ENCODE results near the gene PIR.

The PIR gene

DNA sequence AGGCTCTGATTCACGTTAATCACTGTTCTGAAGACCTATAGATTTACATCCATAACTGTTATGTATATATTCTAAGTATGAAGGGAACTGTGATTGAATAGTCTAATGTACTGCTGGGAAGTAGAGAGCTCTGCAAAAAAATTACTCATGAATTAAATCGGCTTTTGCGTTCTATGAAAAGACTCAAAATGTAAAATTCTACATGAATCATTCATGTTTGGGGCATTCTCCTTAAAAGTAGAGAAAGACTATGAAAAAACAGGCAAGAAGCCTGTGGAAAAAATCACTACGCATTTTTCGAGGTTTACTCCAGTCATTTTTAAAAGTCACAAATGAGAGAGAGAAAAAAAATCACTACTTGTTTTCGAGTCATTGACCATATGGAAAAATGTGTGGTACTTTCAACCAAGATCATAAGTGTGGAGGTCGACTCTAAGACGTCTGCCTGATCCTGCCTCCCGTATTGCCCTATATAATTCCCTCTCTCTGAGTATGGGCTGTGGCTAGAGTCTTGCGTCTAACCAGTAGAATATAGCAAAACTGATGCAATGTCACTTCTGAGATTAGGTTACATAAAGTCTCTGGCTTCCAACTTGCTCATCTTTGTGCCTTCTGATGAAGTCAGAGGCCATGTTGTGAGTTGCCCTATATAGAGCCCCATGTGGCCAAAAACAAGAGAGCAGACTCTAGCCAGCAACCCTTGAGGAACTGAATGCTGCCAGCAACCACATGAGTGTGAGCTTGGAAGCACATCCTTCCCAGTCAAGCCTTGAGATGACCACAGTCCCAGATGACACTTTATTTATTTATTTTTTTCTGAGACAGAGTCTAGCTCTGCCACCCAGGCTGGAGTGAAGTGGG, 76.8 kb downstream of the PIR start:
- no peak for DNase-seq

DNA sequence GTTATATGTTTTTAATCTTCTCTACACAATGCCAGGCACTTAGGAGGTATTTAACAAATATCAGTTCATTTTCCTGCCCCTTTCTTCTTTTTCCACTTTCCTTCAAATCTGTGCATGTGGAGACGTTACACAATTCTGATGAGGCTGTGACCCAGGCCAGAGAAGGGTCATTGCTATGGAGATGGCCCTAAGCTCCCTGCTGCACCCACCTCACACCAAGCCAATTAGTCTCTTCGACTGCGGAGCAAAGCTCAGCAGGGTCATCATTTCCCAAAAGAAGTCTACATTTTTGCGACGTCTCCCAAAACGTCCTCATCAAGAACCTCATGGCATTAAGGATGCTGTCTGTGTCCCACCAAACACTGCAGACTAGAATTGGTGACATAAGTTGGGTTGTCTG, 80.0 kb downstream of the PIR start:
- no peak for DNase-seq

DNA sequence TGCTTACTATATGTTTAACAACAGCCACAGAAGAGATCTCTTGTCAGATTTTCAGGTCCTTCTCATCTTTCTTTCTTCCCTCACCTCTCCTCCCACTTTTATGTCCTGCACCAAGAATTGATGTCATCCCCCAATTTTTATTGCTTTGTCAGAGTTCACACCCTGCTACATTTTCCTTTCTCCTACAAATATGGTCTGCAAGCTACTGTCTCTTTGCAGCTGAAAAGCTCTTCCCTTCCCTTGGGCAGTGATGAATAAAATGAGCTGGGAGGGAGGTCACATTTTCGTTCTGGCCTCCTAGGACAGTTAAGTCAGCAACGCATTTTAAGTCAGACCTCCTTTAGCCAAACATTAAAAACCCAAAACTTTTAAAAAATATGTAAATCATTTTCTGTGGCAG, 82.2 kb downstream of the PIR start:
- DNase-seq = no peak

- no peak for DNase-seq
Observed at GRCh38 chrX:15410430-15410829, 82.7 kb downstream of the PIR start.

DNA sequence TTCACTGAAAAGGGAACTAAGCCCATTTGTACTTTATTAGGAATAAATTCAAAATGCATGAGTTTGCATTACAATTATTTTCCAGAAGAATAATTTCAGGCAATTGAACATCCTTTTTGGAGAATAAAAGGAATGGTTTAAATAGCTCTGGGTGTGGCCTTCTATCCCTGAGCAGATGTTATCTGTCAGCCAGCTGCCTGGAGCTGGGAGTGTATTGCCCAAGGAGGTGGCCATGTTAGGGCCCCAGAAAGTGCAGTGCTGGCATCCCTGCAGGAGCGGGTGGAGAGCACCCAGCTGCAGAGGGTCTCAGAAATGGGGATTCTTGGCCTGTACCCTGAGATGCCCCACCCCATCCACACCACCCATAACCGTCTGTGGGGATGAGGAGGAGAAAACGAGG, 87.3 kb downstream of the PIR start:
- no peak for DNase-seq

DNA sequence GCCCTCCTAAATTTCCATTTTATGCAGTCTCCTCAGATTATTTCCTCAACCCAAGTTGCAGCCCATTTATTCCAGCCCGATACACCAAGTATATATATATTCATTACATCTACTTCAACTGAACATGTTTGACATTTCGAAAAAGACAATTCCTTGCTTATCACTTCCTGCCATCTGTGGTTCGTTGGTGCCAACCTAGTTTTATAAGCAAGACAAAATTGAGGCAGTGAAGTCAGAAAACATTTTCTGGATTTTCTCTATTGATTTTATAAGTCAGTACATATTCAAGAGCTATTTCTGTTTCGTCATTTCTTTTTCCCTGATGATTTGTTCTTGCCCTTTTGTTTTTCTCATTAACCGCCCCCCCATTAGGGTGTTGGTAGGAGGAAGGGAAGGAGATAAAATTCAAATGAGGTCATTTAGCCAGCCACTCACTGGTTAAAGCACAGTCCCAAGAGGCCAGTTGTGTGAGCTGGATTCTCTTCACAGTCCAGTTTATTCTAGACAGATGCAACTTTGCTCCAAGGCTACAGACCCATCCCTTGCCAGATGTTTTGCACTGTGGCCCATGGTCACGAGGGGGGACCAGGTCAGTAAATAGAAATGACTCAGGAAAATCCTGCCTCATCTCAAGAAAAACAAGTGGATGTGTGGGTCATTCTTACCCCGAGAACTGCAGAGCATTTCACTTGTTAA, 88.6 kb downstream of the PIR start:
- DNase-seq = no peak

- DNase-seq = no peak
Observed at GRCh38 chrX:15401378-15401777, 91.8 kb downstream of the PIR start.

DNA sequence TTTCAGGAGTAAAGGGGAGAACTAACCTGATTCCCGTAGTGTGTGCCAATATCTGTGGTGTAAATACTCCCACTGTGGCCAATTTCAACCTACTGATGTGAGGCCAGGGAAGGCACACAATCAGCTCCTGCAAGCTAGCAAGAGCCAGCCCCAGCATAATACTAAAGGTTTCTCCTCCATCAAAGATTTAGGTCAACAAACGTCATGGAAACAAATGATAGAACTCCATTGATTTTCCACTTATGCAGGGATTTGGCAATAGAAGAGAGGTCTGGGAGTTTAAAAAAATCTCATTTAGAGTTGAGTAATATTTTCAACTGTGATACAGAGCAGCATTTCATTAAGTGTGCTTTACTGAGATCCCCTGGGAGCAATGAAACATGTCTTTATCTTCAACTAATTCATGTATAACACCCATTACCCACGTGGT, 93.2 kb downstream of the PIR start:
- no peak for DNase-seq

DNA sequence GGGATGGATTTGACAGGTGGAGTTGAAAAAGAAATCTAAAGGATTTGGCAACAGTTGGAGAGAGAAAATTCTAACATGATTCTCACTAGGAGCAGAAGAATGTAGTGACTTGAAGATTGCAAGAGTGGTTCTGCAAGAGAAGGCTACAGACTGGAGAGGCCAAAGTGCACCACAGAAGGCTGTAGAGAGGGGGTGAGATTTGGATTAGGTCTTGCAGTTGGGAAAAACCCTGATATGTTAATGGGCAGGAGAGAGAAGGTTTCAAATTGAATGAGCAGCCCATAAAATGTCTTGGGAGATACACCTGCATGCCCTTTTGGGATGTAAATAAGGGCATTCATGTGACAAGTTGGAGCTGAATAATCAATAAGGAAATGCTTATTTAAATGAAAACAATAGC, 94.3 kb downstream of the PIR start:
- no peak for DNase-seq

GRCh38 chrX:15395789-15396188, 97.3 kb downstream of the PIR start:
- DNase-seq = no peak

DNA sequence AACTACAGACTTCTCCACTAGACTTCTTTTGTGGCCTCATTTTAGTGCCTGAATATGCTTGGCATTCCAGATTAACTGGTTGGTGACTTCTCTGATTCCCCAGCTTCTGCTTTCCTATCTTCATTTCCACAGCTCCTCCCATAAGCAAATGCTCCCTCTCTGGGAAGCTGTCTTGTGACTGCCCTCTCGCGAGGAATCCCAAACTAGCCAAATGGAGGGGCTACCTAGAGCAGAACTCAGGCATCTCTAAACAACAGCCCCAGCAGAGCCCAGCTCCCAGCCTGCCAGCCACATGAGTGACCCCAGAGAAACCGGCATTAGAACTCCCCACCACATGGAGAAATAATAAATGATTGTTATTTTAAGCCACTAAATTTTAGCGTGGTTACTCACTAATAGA, 101.3 kb downstream of the PIR start:
- DNase-seq = no peak

DNA sequence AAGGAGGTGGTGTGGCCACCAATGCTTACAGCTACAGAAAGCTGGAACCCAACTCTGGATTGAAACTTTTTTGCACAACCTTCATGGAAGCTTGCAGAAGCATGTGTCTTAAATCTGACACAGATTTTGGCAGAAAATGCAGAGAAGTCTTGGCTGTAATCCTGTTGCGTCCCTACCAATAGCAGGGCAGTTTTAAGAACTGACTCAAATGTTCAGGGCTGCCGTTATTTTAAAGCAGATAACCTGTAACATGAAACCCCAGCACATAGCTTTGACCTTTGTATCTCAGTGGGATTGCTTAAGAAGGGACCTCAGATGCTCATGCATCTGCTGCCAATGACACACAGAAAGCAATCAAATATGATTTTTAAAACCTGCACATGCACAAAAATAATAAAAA, 108.8 kb downstream of the PIR start, which contains the start of gene VEGFD:
Gene VEGFD, minus strand, starts transcription at position 110 of the 400 bp plus-strand sequence. CDS start 467 bp downstream, outside the sequence.
- no peak for DNase-seq

DNA sequence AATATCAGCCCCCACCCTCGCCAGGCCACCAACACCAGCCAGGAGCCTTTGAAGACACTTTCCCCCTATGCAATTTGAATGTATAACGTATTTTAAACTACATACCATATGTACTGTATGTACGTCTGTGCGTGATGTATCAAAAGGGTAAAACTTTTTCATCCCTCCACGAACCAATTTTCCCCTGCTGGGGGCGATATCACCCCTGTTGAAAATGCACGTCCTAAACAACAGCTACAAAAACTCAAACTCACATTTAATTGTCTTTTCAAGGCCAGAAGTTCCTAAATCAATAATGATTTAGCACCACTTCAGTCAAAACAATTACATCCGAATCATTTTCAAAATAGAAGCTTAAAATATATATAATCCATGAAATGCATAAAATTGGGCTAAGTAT, 110.3 kb downstream of the PIR start:
- no peak for DNase-seq

GRCh38 chrX:15376956-15377355, 116.2 kb downstream of the PIR start:
- DNase-seq = no peak

DNA sequence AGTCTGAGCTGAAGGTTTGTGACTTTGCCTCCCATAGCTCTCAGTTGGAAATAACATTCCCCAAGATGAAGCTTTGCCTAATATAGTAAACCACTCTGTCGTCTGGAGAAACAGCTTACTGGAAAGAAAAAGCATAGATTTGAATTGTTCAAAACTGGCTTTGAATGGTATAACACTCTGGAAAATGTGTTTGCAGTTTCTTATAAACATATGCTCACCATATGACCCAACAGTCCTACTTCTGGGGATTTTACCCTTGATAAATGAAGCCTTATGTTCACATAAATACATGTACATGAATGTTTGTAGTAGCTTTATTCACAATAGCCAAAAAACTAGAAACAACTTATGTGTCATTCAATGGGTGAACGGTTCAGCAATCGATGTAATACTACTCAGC, 119.2 kb downstream of the PIR start:
- no peak for DNase-seq

GRCh38 chrX:15366506-15367352, 126.4 kb downstream of the PIR start:
- no peak for DNase-seq

DNA sequence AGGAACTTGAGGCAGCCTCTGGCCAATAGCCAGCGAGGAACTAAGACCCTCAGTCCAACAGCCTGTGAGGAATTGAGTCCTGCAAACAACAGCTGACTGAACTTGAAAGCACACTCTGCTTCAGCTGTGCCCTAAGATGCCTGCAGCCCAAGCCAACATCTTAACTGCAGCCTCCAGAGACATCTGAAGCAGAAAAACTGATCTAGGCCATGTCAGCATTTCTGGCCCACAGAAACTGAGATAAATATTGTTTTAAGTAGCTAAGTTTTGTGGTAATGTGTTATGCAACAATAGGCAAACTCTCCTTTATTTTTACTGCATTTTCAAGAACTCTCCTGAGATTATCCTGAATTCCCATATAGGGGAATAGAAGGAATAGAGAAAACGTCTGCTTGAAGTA, 133.4 kb downstream of the PIR start:
- no peak for DNase-seq

DNA sequence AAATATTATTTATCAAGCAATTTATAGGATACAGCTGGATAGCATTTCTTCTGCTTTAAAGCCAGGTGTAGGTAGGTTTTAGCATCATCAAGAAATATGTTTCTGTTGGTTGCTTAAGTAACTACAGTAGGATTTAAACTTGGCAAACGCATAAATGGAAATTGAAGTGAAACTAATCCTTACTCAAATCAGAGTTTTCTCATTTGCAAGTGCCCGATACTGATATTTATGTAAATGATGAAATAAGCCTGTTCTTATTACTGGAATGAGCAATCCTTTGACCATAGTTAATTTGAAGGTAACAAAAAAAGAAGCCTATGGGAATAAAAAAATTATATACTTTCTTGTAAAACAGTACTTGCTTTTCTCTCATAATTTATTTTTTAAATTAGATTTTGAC, 134.6 kb downstream of the PIR start:
- no peak for DNase-seq

DNA sequence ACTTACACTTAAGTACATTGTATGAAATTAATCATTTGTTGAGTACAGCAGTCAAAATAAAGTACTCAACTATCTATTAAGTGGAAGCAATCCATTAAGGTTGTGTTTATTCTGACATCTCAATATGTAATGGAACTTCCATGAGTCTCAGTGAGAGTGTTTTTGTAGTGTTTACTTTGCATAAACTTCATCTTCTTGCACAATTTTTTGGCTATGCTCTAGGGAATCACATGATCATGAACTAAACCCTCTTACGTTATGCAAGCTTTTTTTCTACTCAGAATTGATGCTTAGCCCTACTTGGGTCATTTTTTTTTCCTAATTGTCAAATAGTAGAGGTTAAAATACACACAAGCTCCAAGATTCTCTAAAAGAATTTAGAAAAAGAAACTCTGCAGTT, 136.7 kb downstream of the PIR start:
- no peak for DNase-seq

- no peak for DNase-seq
Observed at GRCh38 chrX:15350329-15350996, 142.7 kb downstream of the PIR start.

DNA sequence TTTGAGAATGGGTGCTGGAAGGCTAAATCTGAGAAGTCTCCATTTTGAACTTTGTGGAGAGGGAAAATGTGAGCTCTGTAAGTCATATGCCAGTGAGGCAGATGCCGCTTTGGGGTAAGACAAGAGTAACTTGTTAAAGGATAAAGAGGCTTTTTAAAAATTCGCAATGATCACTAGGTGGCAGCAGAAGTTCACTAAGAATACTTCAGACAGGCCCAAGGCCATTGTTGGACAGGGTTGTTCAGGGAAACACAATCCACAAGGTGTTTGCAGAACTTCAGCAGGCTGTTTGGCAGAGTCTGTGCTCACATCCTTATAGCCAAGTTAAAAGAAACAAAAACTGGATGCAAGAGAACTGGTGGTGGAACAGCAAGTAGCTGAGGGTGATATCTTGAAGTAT, 144.1 kb downstream of the PIR start:
- DNase-seq = peak; percentile 1 to 4

DNA sequence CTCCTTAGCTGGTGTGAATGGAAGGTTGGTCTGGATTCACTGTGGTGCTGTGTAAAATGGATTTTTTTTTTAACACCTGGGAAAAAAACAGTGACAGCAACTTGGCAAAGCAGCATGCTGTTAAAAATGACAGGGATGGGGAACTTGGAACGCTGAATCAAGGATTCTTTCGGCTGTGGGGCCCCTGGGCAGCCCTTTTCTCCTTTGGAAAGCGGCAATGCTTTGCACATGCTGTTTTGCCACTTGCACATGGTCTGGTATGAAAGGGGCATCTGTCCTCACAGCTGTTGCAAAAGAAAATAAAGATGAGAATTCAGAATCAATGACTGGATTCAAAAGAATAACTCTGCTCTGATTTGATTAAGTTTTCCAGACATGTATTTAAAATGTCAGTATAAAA, 147.2 kb downstream of the PIR start:
- DNase-seq = no peak

- DNase-seq = no peak
Observed at GRCh38 chrX:15344106-15344505, 149.0 kb downstream of the PIR start.
